ENCODE data around the gene CSMD2.

- TF ChIP-seq CTCF (IDR thresholded peaks at IDR 0.05) (no peak), GATA2 (CRISPR knock-in tag; IDR thresholded peaks at IDR 0.05) (no peak), TAF1 (IDR thresholded peaks at IDR 0.05; ENCODE audit: borderline replicate concordance, low read depth, low read length) (no peak), RAD21 (IDR thresholded peaks at IDR 0.05; ENCODE audit: low read length) (no peak), EP300 (IDR thresholded peaks at IDR 0.05; ENCODE audit: borderline replicate concordance in 1 of 2, low read depth in 1 of 2, low read length in 1 of 2) (no peak), SIN3A (IDR thresholded peaks at IDR 0.05; ENCODE audit: borderline replicate concordance, low read depth, low read length) (no peak), EZH2phosphoT487 (IDR thresholded peaks at IDR 0.05; ENCODE audit: borderline replicate concordance, low read depth) (no peak), TCF12 (IDR thresholded peaks at IDR 0.05) (no peak), JUND (IDR thresholded peaks at IDR 0.05) (no peak), REST (IDR thresholded peaks at IDR 0.05; ENCODE audit: low read depth, low read length) (no peak), MAX (IDR thresholded peaks at IDR 0.05; ENCODE audit: low read depth) (no peak), FOXJ3 (CRISPR knock-in tag; IDR thresholded peaks at IDR 0.05) (no peak), ZBTB33 (IDR thresholded peaks at IDR 0.05; ENCODE audit: borderline replicate concordance, low read depth) (no peak)
These were observed 511.8 kb downstream of the CSMD2 start for GRCh38 chr1:33653226-33653625.
